ENCODE results near the gene GALT.

GALT gene

DNA sequence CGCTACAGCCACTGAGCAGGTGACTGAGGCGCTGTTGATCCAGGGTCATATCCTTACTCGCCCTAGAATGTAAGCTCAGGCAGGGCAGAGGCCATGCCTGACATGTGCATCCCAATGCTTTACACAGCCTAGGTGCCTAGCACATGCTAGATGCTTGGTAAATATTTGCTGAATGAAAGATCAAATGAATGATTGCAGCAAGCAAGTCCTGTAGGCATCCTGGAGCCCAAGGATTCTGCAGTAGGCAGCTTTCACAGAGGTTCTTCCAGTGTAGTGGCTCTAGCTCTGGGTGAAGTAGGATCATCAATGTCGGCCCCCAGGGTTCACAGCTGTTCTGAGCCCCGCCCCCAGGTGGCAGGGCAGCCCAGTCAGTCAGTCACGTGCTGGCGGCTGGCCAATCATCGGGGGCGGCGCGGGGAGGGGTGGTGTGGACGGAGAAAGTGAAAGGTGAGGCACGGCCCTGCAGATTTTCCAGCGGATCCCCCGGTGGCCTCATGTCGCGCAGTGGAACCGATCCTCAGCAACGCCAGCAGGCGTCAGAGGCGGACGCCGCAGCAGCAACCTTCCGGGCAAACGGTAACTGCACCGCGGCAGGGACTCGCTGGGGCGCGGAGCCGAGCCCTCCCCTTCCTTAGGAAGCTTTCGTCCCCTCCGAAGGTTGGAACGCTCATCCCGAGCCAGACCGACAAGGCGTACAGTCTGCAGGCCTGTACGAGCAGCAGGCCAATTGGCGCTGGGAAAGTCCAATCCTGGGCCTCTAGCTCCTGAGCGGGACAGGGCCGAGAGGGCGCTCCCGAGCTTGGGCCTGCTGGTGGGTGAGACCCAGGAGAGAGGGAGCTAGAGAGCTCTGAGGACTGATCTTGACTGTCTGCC, at the start of gene GALT:
Gene GALT, plus strand, starts transcription at position 465 of the 873 bp plus-strand sequence. Its CDS starts 30 bp downstream, at position 495.
- peak; percentile 46 for DNase-seq (ENCODE audit: low read depth)

DNA sequence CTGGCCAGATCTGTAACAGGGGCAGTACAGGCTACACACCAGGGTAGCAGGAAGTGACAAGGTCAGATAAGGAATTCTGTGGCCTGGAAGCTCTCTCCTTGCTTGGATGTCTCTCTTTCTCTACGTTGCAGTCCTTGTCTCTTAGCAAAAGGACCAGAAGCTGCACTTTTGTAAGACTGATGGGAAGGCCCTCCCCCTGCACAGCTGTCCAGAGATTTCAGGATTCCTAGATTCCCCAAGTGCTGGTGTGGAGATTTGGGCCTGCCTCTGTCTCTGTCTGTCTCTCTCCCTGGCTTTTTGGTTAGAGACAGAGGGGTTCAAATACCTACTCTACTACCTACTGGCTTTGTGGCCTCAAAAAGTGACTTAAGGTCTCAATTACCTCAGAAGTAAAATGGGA, 46.9 kb upstream of the GALT start:
- no peak for DNase-seq (ENCODE audit: low read depth)

- DNase-seq (ENCODE audit: low read depth): no peak
Measured at GRCh38 chr9:34600908-34601307, 45.6 kb upstream of the GALT start.

- no peak for DNase-seq (ENCODE audit: low read depth)
Measured at GRCh38 chr9:34601937-34602573, 44.4 kb upstream of the GALT start.

DNA sequence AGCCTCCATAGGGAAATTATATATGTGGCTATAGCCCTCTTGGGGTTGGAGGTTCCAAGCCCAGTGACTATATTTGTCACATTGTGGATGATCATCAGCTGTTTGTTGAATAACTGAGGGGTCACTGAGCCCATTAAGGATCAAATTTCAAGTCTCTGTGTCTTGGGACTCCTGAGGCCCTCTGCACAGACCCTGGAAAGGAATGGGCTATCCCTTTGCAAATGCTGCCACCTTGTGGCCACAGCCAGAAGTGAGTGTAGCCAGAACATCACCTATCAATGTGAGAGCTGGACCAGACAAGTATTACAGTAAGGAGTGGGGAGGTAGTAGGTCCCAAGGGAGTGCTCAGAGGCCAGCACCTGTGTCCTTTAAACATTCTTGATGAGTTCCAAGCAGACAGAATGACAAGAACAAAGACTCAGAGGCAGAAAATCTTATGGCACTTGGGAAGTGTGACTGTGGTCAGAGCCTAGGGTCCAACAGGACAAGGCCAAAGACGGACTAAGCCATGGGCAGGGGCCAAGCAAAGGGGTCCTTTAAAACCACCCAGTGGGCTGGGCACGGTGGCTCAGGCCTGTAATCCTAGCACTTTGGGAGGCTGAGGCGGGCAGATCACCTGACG, 42.8 kb upstream of the GALT start:
- DNase-seq (ENCODE audit: low read depth): peak; percentile 10

GRCh38 chr9:34606190-34606589, 40.3 kb upstream of the GALT start:
- no peak for DNase-seq (ENCODE audit: low read depth)

DNA sequence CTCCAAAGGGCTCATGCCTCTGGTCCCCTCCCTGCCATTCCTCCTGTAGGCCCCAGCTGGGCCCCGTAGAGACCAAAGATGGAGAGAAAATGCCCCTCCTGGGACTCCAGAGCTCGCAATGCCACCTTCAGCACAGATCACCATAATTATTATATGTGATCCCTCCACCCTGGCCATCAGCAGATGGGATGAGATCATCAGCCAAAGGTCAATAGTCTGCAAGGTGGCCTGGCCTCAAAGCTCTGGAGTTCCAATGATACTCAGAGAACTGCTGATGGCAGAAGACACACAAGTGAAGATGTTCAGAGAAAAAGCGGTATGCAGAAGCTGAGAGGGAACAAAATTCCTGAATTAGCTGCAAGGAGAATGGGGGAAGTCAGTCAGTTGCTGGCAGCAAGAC, 39.6 kb upstream of the GALT start:
- no peak for DNase-seq (ENCODE audit: low read depth)

GRCh38 chr9:34607331-34607730, 39.1 kb upstream of the GALT start:
- no peak for DNase-seq (ENCODE audit: low read depth)

DNA sequence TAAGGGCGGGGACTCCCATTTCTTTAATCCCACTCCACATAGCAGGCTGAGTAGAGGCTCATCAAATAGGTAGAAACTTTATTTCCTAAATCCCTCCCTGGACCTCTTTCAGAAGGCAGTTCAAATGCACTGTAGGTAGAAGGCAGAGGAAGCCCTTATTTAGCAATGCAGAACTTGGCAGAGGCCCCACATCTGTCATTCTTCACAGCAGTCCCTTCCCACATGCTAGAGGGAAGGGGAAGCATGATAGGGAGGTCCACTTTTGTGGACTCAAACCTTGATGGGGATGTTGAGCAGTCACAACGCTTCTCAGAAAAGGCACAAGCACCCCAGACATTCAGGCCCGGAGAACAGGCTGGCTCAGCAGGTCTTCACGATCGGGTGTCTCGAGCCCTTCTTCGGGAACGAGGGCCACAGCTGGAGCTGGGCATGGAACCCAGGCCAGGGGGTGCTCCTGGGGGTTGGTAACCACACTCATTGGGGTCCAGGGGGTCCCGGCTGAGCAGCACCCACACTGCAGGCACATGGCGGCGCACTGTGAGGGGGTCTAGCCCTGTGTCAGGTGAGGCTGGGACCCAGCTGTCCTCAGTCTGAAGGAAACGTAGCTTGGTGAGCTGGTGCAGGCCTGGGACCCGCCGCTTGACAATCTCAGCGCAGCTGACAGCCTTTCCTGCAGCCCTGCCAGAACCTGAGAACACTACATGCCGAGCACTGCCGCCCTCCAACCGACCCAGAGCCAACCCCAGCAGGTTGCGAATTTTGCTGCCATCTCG, 35.9 kb upstream of the GALT start:
- no peak for DNase-seq (ENCODE audit: low read depth)

GRCh38 chr9:34611251-34611810, 35.1 kb upstream of the GALT start:
- no peak for DNase-seq (ENCODE audit: low read depth)

GRCh38 chr9:34611811-34612787, 34.4 kb upstream of the GALT start, which contains the start of gene RPP25L:
Gene RPP25L, minus strand, starts transcription at chr9:34612097. Its CDS starts 801 bp downstream, at chr9:34611296.
- peak; percentile 18 for DNase-seq (ENCODE audit: low read depth)

GRCh38 chr9:34612788-34613390, 33.6 kb upstream of the GALT start:
- peak; percentile 24 for DNase-seq (ENCODE audit: low read depth)

DNA sequence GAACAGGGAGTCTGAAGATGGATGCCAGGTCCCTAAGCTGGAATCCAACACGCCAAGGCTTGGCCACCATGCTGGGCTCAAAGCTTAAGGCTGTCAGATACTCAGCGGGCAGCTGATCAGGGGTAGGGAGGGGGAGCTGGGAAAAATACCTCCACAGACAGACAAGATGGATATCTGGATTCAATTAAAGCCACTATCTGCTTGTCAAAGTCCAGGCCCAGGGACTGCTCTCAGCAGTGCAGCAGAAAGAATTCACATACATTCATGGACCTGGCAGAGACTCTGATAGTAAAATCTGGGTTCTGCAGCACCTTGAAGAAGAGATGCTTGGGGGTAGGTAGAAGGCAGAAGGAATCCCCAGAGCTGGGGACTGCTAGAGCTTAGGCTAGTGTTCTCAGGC, 31.3 kb upstream of the GALT start:
- DNase-seq (ENCODE audit: low read depth): no peak

DNA sequence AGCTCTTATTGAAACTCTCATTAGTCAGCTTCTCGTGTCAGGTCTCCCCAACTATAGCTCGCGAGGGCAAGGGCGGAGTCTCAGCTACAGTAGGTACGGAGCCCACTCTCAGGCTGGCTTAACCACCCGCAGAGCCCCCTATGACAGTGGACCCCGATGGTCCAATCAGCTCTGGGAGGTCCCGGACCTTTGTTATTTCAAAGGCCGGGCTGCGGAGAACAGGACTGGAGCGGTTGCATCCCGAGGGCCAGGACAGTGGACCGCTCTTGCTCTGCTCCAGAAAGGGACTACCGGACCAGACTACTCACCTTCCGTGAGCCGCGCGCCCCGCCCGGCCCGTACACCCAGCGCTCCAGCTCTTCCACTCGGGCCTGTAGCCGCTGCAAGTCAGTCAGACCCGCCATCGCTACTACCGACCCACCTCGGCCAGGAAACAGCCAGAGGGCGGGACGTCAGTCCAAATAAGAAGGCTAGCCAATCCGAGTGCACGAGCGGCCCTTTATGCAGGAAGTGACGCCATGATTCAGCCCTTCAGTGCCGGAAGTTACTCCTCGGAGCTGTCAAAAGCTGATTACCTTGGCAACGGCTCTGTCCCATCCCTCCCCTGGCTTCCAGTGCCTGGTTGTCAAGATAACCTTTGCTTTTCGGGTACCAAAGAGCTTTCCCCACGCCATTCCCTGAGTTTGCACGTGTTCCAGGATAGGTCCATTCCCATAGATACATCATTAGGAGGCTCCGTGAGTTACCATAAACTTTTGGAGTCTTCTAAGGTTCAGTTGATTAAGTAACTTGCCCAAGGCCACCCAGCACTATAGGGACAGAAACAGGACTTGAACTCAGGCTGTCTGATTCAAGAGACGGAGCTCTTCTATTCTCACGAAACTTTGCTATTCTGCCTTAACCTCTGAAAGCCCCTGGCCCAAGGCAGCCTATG, 26.1 kb upstream of the GALT start, which contains the start of gene DCTN3:
Gene DCTN3, minus strand, starts transcription at position 435 of the 934 bp plus-strand sequence. Its CDS starts 31 bp downstream, at position 404.
- DNase-seq (ENCODE audit: low read depth): peak; percentile 80

DNA sequence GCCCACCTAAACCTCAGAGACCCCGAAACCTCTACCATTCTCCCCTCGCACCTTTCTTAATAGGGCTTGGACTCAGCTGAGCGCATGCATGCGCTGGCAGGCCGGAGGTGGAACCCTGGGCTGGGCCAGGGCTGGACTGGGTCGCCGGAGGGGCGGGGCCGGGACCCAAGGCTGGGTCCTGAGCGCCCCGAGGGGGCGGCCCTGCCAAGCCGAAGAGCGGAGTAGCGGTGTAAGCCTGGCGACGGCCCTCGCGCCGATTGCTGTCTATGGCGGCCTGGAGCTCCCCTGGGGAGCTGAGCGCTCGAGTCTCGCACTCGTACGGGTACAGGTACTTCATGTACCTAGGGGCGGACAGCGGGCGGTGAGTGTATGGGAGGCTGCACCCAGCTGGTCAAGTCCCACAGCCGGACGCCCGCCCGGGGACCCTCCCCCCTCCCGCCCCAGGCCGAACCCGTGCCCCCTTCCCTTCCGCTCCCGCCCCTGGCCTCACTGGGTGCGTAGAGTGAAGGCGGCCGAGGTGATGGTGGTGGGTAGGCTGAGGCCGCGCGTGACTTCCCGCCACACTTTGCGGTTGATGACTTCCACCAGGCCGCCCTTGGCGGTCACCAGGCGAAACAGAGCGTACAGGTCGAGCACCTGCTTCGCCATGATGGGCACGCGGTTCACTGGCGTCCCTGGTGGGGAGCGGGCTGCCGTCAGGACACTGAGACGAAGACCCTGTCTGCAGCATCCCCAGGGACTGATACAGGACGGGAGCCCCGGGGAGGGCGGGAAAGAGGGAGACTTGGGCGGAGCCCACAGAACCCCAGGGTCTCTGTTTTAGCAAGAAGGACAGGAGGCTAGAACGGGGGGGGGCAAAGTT, 22.9 kb upstream of the GALT start:
- no peak for DNase-seq (ENCODE audit: low read depth)

- DNase-seq (ENCODE audit: low read depth): no peak
Measured at GRCh38 chr9:34624475-34625185, 21.8 kb upstream of the GALT start.

DNA sequence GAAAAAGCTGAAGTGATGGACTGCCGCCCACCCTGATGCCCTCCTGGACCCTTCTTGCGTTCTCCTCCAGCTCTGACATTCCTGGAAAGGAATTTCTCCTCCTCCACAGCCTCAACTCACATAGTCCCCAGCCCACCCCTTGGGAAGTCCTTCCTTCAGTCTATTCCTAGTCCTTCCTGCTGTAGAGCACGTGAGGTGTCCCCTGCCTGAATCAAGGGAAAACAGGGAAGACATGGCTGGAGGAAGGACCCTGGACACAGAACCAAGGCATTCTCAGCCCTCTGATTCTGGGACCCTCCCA, 21.3 kb upstream of the GALT start:
- DNase-seq (ENCODE audit: low read depth): no peak

Data from non-pigmented ciliary epithelial cell (primary cell).